ENCODE data around the gene ING2.
"Not testable (repeated sequence)": the region's sequence is repeated elsewhere in the genome, so short reads cannot be mapped to it uniquely, and the experiment has no call there.

DNA sequence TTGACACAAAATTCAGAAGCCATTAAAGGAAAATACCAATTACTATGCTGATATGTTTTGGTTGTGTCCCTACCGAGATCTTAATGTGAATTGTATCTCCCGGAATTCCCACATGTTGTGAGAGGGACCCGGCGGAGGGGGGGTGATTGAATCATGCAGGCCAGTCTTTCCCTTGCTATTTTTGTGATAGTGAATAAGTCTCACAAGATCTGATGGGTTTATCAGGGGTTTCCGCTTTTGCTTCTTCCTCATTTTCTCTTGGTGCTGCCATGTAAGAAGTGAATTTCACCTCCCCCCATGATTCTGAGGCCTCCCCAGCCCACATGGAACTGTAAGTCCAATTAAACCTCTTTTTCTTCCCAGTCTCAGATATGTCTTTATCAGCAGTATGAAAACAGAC is 39.0 kb upstream of the ING2 start:
- TF ChIP-seq TARDBP (IDR thresholded peaks at IDR 0.05); FOXM1 (IDR thresholded peaks at IDR 0.05; ENCODE audit: borderline replicate concordance); ZNF384 (IDR thresholded peaks at IDR 0.05); FOXA1 (IDR thresholded peaks at IDR 0.05); CTBP1 (IDR thresholded peaks at IDR 0.05; ENCODE audit: borderline replicate concordance); ARNT (IDR thresholded peaks at IDR 0.05); BHLHE40 (IDR thresholded peaks at IDR 0.05; ENCODE audit: borderline replicate concordance); L3MBTL2 (conservative IDR thresholded peaks at IDR 0.05); SP1 (IDR thresholded peaks at IDR 0.05); SUZ12 (IDR thresholded peaks at IDR 0.05): not testable (repeated sequence)
- TF ChIP-seq, protein P1, sequence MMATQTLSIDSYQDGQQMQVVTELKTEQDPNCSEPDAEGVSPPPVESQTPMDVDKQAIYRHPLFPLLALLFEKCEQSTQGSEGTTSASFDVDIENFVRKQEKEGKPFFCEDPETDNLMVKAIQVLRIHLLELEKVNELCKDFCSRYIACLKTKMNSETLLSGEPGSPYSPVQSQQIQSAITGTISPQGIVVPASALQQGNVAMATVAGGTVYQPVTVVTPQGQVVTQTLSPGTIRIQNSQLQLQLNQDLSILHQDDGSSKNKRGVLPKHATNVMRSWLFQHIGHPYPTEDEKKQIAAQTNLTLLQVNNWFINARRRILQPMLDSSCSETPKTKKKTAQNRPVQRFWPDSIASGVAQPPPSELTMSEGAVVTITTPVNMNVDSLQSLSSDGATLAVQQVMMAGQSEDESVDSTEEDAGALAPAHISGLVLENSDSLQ (IDR thresholded peaks at IDR 0.05): not testable (repeated sequence)

Data from HEK293T (cell line).